Progenitor cell of endocrine pancreas (in vitro differentiated cells): ENCODE results near the gene L3MBTL1. TPM values are rescaled to one million over a fixed set of nuclear protein-coding genes. Genes with fewer than 3 reads are reported as not detected.

Source experiments
- DNase-seq: peaks from one replicate; pipeline ENCODE4 v3.0.0; 2021; ENCODE audit warnings: low spot score; ENCODE audit not compliant: unreplicated experiment
- H3K27ac Mint-ChIP-seq: 2 replicates; pipeline ENCODE4 v1.8.0; 2021; ENCODE audit warnings: mild to moderate bottlenecking, moderate library complexity, mixed read lengths
- H3K27me3 Mint-ChIP-seq: 2 replicates; pipeline ENCODE4 v1.8.0; 2021; ENCODE audit warnings: mixed read lengths
- H3K36me3 Mint-ChIP-seq: 2 replicates; pipeline ENCODE4 v1.8.0; 2022; ENCODE audit warnings: mixed read lengths; ENCODE audit not compliant: insufficient read depth
- H3K4me1 Mint-ChIP-seq: 2 replicates; pipeline ENCODE4 v1.8.0; 2021; ENCODE audit warnings: low read depth, mixed read lengths
- H3K4me3 Mint-ChIP-seq: 2 replicates; pipeline ENCODE4 v1.8.0; 2021; ENCODE audit warnings: low read depth, mild to moderate bottlenecking, moderate library complexity, mixed read lengths
- H3K9me3 Mint-ChIP-seq: 2 replicates; pipeline ENCODE4 v1.8.0; 2021; ENCODE audit warnings: low read depth, mixed read lengths
- CTCF ChIP-seq: fragments of 200-600 bp; sonication (generic); IDR thresholded peaks from one replicate; pipeline ENCODE4 v1.5.0; 2021; ENCODE audit warnings: antibody characterized with exemption, mild to moderate bottlenecking; ENCODE audit not compliant: unreplicated experiment
- total RNA-seq: library from RNA; stranded (reverse); gene quantifications from 2 replicates; pipeline ENCODE4 v1.2.1, GENCODE V29; 2021

Gene L3MBTL1
- total RNA-seq, 1 donor from 2014 or later = 45.7 TPM

- no peaks in the 10 kb centered on the region for H3K9me3 Mint-ChIP-seq
- H3K4me3 Mint-ChIP-seq = no peak overlapping the region
- H3K4me1 Mint-ChIP-seq = no peaks in the 10 kb centered on the region
- DNase-seq = no peak
- TF ChIP-seq CTCF = no peak
- H3K36me3 Mint-ChIP-seq = no peaks in the 10 kb centered on the region
- H3K27ac Mint-ChIP-seq = no peak overlapping the region
- H3K27me3 Mint-ChIP-seq = no peaks in the 10 kb centered on the region
These were observed 64.3 kb downstream of the L3MBTL1 start for GRCh38 chr20:43571771-43572170.

- Mint-ChIP-seq H3K27ac (no peak overlapping the region), H3K27me3 (no peaks in the 10 kb centered on the region), H3K9me3 (no peaks in the 10 kb centered on the region), H3K36me3 (peaks cover 2% of the 10 kb centered on the region), H3K4me3 (no peak overlapping the region), H3K4me1 (no peaks in the 10 kb centered on the region)
- TF ChIP-seq CTCF = no peak
- DNase-seq = no peak
These were observed 65.4 kb downstream of the L3MBTL1 start for GRCh38 chr20:43572891-43573290.

- H3K27ac Mint-ChIP-seq = no peak overlapping the region
- H3K9me3 Mint-ChIP-seq = no peaks in the 10 kb centered on the region
- peaks cover 2% of the 10 kb centered on the region for H3K36me3 Mint-ChIP-seq
- no peak overlapping the region for H3K4me3 Mint-ChIP-seq
- no peak for DNase-seq
- TF ChIP-seq CTCF = no peak
- H3K27me3 Mint-ChIP-seq = no peaks in the 10 kb centered on the region
- no peaks in the 10 kb centered on the region for H3K4me1 Mint-ChIP-seq
These were observed 68.6 kb downstream of the L3MBTL1 start for GRCh38 chr20:43576108-43576507.

- no peak for DNase-seq
- Mint-ChIP-seq H3K27ac (no peak overlapping the region), H3K4me1 (peaks cover 5% of the 10 kb centered on the region), H3K36me3 (peaks cover 2% of the 10 kb centered on the region), H3K9me3 (no peaks in the 10 kb centered on the region), H3K27me3 (no peaks in the 10 kb centered on the region), H3K4me3 (no peak overlapping the region)
- no peak for TF ChIP-seq CTCF
These were observed 72.6 kb downstream of the L3MBTL1 start for GRCh38 chr20:43579861-43580793.

- no peaks in the 10 kb centered on the region for H3K36me3 Mint-ChIP-seq
- H3K9me3 Mint-ChIP-seq = no peaks in the 10 kb centered on the region
- no peaks in the 10 kb centered on the region for H3K27me3 Mint-ChIP-seq
- H3K4me1 Mint-ChIP-seq = peaks cover 5% of the 10 kb centered on the region
- no peak for DNase-seq
- no peak overlapping the region for H3K27ac Mint-ChIP-seq
- no peak for TF ChIP-seq CTCF
- H3K4me3 Mint-ChIP-seq = no peak overlapping the region
These were observed 75.8 kb downstream of the L3MBTL1 start for GRCh38 chr20:43583133-43583864.
